Hepatocyte (in vitro differentiated cells): ENCODE data around the gene AQP12B. TPM values are rescaled to one million over a fixed set of nuclear protein-coding genes. Genes with fewer than 3 reads are reported as not detected.
"Not testable (repeated sequence)": the region's sequence is repeated elsewhere in the genome, so short reads cannot be mapped to it uniquely, and the experiment has no call there.

ENCODE experiments used
- DNase-seq: peaks from one replicate; pipeline ENCODE4 v3.0.0-alpha.2; 2016; ENCODE audit warnings: low spot score
- H2AFZ ChIP-seq: fragments of 200-600 bp; sonication (generic); 2 replicates; pipeline ENCODE4 v1.6.0; 2016; ENCODE audit warnings: antibody characterized with exemption, mild to moderate bottlenecking
- H3K27ac ChIP-seq: fragments of 200-600 bp; sonication (generic); 2 replicates; pipeline ENCODE4 v1.5.1; 2016; ENCODE audit warnings: mild to moderate bottlenecking
- H3K27me3 ChIP-seq: fragments of 200-600 bp; sonication (generic); 2 replicates; pipeline ENCODE4 v1.6.1; 2016
- H3K36me3 ChIP-seq: fragments of 200-600 bp; sonication (generic); replicated peaks from 2 replicates; pipeline ENCODE4 v1.5.1; 2016; ENCODE audit warnings: low read depth; ENCODE audit not compliant: insufficient read depth
- H3K4me1 ChIP-seq: fragments of 200-600 bp; sonication (generic); 2 replicates; pipeline ENCODE4 v1.5.1; 2016; ENCODE audit warnings: mild to moderate bottlenecking, moderate library complexity; ENCODE audit not compliant: insufficient read depth
- H3K4me2 ChIP-seq: fragments of 200-600 bp; sonication (generic); 2 replicates; pipeline ENCODE4 v1.6.0; 2016
- H3K4me3 ChIP-seq: fragments of 200-600 bp; sonication (generic); 2 replicates; pipeline ENCODE4 v1.5.1; 2016; ENCODE audit warnings: mild to moderate bottlenecking
- H3K79me2 ChIP-seq: fragments of 200-600 bp; sonication (generic); 2 replicates; pipeline ENCODE4 v1.6.0; 2017; ENCODE audit warnings: mild to moderate bottlenecking
- H3K9me2 ChIP-seq: fragments of 200-600 bp; sonication (generic); replicated peaks from 2 replicates; pipeline ENCODE4 v1.6.0; 2017; ENCODE audit warnings: mild to moderate bottlenecking; ENCODE audit not compliant: insufficient read depth
- H3K9me3 ChIP-seq: fragments of 200-600 bp; sonication (generic); 2 replicates; pipeline ENCODE4 v1.5.1; 2016; ENCODE audit warnings: low read depth, mild to moderate bottlenecking
- H4K20me1 ChIP-seq: fragments of 200-600 bp; sonication (generic); 2 replicates; pipeline ENCODE4 v1.6.0; 2016; ENCODE audit warnings: mild to moderate bottlenecking; ENCODE audit not compliant: insufficient read depth, poor library complexity, severe bottlenecking
- CTCF ChIP-seq: fragments of 200-600 bp; sonication (generic); IDR thresholded peaks from 2 replicates; pipeline ENCODE4 v1.5.1; 2016; ENCODE audit warnings: antibody characterized with exemption, mild to moderate bottlenecking; ENCODE audit not compliant: poor library complexity
- EZH2 ChIP-seq: fragments of 200-600 bp; sonication (generic); IDR thresholded peaks from 2 replicates; pipeline ENCODE4 v1.6.1; 2016; ENCODE audit warnings: antibody characterized with exemption, mild to moderate bottlenecking, borderline replicate concordance
- EZH2phosphoT487 ChIP-seq: fragments of 200-600 bp; sonication (generic); IDR thresholded peaks from one replicate; pipeline ENCODE4 v1.6.1; 2018; ENCODE audit warnings: antibody characterized with exemption, mild to moderate bottlenecking, low read depth, moderate library complexity; ENCODE audit not compliant: unreplicated experiment, severe bottlenecking
- WGBS: methylation state at CpG from one replicate; pipeline ENCODE4 v1.1.6; 2016; ENCODE audit warnings: low lambda C conversion rate; ENCODE audit errors: missing lambda C conversion rate; 5-methylcytosine and 5-hydroxymethylcytosine counted together
- polyA plus RNA-seq: library from polyadenylated mRNA; unstranded; fragments of >200 nt; fragmentation: Nextera tagmentation; extraction: Ambion mirVana; gene quantifications from 2 replicates; pipeline ENCODE4 v1.2.1, GENCODE V29; 2016
- total RNA-seq: library from RNA; depleted of rRNA; stranded (reverse); fragments of >200 nt; gene quantifications from 2 replicates; pipeline ENCODE4 v1.2.3, GENCODE V29; 2014

Gene AQP12B
- total and polyA plus RNA-seq, 2 experiments from 2014 or later, result 0.53 TPM; not detected in 1

DNA sequence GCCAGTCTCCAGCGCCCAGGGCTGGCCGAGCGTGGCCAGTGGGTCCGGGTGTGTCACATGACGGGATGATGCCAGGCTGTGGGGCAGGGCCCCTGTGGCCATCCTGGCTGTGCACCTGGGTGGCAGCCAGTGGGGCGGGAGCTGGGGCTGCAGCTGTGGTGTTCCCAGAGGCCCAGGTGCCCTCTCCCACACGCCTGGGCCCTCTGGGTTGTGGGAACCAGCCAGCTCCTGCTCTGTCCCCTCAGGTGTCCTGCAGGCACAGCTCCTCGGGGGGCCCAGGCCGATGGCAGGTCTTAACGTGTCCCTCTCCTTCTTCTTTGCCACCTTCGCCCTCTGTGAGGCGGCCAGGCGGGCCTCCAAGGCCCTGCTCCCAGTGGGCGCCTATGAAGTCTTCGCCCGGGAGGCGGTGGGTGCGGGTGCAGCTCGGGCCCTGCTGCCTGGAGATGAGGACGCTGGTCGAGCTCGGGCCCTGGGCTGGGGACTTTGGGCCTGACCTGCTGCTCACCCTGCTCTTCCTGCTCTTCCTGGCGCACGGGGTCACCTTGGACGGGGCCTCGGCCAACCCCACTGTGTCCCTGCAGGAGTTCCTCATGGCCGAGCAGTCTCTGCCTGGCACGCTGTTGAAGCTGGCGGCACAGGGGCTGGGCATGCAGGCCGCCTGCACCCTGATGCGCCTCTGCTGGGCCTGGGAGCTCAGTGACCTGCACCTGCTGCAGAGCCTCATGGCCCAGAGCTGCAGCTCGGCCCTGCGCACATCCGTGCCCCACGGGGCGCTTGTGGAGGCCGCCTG is 9.1 kb upstream of the AQP12B start, which contains the start of gene AQP12A:
TSS of gene AQP12A (plus strand) at position 236 of the 790 bp plus-strand sequence. CDS start at position 284, 48 bp downstream.
- not testable (repeated sequence) for H3K79me2 ChIP-seq, H3K4me3 ChIP-seq, H3K27me3 ChIP-seq, H3K4me1 ChIP-seq, H3K9me2 ChIP-seq, H2AFZ ChIP-seq, DNase-seq, H3K4me2 ChIP-seq, H3K36me3 ChIP-seq, H4K20me1 ChIP-seq, H3K27ac ChIP-seq, H3K9me3 ChIP-seq
- 96% methylated on average over 23 of the region's 37 CpGs for WGBS

GRCh38 chr2:240691075-240691427 is 8.4 kb upstream of the AQP12B start:
- not testable (repeated sequence) for H3K27me3 ChIP-seq, DNase-seq

GRCh38 chr2:240690421-240691074 is 7.9 kb upstream of the AQP12B start:
- not testable (repeated sequence) for H4K20me1 ChIP-seq, H3K9me3 ChIP-seq, H3K27me3 ChIP-seq, H3K36me3 ChIP-seq, H3K9me2 ChIP-seq, H3K27ac ChIP-seq, DNase-seq, H2AFZ ChIP-seq, H3K4me2 ChIP-seq, H3K4me3 ChIP-seq, H3K79me2 ChIP-seq
- WGBS, result 95% methylated on average over 8 of the region's 18 CpGs
- H3K4me1 ChIP-seq, result peaks cover 11% of the 10 kb centered on the region

More at GRCh38 chr2:240691075-240691427, 8.4 kb upstream of the AQP12B start:
- WGBS, result no CpG with 5 or more reads among the region's 2 CpGs
- not testable (repeated sequence) for H3K9me2 ChIP-seq, H3K27ac ChIP-seq, H4K20me1 ChIP-seq, H3K4me1 ChIP-seq, H2AFZ ChIP-seq, H3K4me2 ChIP-seq, H3K79me2 ChIP-seq, H3K4me3 ChIP-seq, H3K36me3 ChIP-seq, H3K9me3 ChIP-seq

DNA sequence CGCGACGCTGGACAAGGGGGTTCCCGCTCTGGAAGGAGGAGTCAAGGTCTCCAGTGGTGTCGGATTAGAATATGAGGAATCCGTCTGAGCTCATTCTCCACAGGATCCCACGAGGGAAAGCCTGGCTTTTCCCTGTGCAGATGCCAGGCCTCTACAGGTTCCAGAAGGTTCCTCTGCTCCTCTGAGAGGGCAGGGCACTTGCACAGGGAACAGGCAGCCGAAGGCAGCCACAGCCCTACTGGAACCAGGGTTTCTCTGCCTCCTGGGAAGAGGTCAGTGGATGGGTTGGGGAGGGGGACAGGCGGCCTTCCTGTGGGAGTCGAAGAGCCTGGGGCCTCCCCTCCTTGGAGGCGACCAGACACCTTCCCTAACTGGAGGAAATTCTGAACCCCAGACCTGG is 7.3 kb upstream of the AQP12B start:
- peaks cover 11% of the 10 kb centered on the region for H3K4me1 ChIP-seq
- H4K20me1 ChIP-seq, result no peaks in the 10 kb centered on the region
- DNase-seq, result no peak
- H3K27me3 ChIP-seq, result no peaks in the 10 kb centered on the region
- WGBS, result 77% methylated on average over 7 of the region's 11 CpGs
- H3K9me3 ChIP-seq, result no peaks in the 10 kb centered on the region
- H3K9me2 ChIP-seq, result no peaks in the 10 kb centered on the region
- no peak overlapping the region for H3K27ac ChIP-seq
- no peak overlapping the region for H2AFZ ChIP-seq
- H3K79me2 ChIP-seq, result no peaks in the 10 kb centered on the region
- no peak overlapping the region for H3K4me3 ChIP-seq
- TF ChIP-seq EZH2phosphoT487 (no peak), EZH2 (no peak), CTCF (no peak)
- H3K4me2 ChIP-seq, result no peak overlapping the region
- H3K36me3 ChIP-seq, result no peaks in the 10 kb centered on the region

DNA sequence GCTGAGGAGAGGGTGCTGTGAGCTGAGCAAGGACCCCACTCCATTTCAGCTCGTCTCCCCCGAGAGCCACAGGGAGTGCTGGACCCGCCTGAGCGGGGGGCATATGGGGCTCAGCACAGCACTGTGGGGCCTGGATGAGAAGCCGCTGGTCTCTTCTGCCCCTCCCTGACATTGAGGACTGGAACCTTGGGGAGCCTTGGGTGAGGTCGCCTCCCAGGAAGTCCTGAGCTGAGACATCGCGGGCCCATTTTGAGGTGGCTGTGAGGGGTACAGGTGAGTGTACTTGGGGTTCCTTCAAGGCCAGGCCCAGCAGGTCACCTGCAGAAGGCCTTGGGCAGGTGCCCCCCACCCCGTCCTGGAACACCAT is 5.9 kb upstream of the AQP12B start:
- TF ChIP-seq EZH2phosphoT487, result no peak
- no peak for TF ChIP-seq EZH2
- no peak for TF ChIP-seq CTCF
- no peak for DNase-seq
- Histone ChIP-seq H3K4me3 (no peak overlapping the region), H3K9me3 (no peaks in the 10 kb centered on the region), H2AFZ (no peak overlapping the region), H3K36me3 (no peaks in the 10 kb centered on the region), H4K20me1 (no peaks in the 10 kb centered on the region), H3K79me2 (no peaks in the 10 kb centered on the region), H3K4me1 (peaks cover 11% of the 10 kb centered on the region), H3K27me3 (no peaks in the 10 kb centered on the region), H3K27ac (no peak overlapping the region), H3K4me2 (no peak overlapping the region), H3K9me2 (no peaks in the 10 kb centered on the region)
- 96% methylated on average over 9 of the region's 9 CpGs for WGBS
